Nephron progenitor cell (in vitro differentiated cells): ENCODE measurements around the gene DGKB.

Experiments
- DNase-seq: peaks from one replicate; pipeline ENCODE4 v3.0.0; 2021
- H3K27ac Mint-ChIP-seq: 2 replicates; pipeline ENCODE4 v1.8.0; 2021; ENCODE audit warnings: mild to moderate bottlenecking, moderate library complexity, mixed read lengths
- H3K27me3 Mint-ChIP-seq: 2 replicates; pipeline ENCODE4 v1.8.0; 2021; ENCODE audit warnings: mild to moderate bottlenecking, low read depth, mixed read lengths; ENCODE audit not compliant: poor library complexity
- H3K36me3 Mint-ChIP-seq: 2 replicates; pipeline ENCODE4 v1.8.0; 2021; ENCODE audit warnings: low read depth, mixed read lengths
- H3K4me1 Mint-ChIP-seq: 2 replicates; pipeline ENCODE4 v1.8.0; 2021; ENCODE audit warnings: mixed read lengths
- H3K4me3 Mint-ChIP-seq: 2 replicates; pipeline ENCODE4 v1.8.0; 2021; ENCODE audit warnings: mild to moderate bottlenecking, moderate library complexity, mixed read lengths
- H3K9me3 Mint-ChIP-seq: 2 replicates; pipeline ENCODE4 v1.8.0; 2021; ENCODE audit warnings: mild to moderate bottlenecking, moderate library complexity, mixed read lengths
- TF ChIP-seq, protein P1 (sequence below): fragments of 200-600 bp; sonication (generic); IDR thresholded peaks from 2 replicates; pipeline ENCODE4 v1.5.0; 2021; ENCODE audit warnings: antibody characterized with exemption

DGKB gene

DNA sequence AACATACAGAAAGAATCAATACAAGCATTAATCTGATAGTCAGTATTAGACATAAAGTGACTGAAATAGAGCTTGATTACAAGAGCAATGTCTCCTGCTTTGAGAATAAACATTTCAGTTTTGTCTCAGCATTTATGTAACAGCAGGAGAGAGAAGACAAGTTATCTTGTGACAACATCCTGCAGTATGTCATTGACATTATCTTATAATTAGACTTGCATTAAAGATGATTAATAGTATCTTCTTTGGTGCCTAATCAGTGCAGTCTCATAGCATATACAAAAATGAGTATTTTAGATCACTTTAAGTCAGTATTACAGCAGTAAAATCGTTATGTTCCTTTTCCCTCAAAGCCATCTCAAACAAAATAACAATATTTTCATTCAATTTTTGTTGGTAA is 477.0 kb downstream of the DGKB start:
- H3K27me3 Mint-ChIP-seq, result no peaks in the 10 kb centered on the region
- no peak overlapping the region for H3K27ac Mint-ChIP-seq
- TF ChIP-seq, protein P1, sequence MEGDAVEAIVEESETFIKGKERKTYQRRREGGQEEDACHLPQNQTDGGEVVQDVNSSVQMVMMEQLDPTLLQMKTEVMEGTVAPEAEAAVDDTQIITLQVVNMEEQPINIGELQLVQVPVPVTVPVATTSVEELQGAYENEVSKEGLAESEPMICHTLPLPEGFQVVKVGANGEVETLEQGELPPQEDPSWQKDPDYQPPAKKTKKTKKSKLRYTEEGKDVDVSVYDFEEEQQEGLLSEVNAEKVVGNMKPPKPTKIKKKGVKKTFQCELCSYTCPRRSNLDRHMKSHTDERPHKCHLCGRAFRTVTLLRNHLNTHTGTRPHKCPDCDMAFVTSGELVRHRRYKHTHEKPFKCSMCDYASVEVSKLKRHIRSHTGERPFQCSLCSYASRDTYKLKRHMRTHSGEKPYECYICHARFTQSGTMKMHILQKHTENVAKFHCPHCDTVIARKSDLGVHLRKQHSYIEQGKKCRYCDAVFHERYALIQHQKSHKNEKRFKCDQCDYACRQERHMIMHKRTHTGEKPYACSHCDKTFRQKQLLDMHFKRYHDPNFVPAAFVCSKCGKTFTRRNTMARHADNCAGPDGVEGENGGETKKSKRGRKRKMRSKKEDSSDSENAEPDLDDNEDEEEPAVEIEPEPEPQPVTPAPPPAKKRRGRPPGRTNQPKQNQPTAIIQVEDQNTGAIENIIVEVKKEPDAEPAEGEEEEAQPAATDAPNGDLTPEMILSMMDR, result no peak
- no peak for DNase-seq
- H3K36me3 Mint-ChIP-seq, result no peaks in the 10 kb centered on the region
- no peak overlapping the region for H3K4me3 Mint-ChIP-seq
- peaks cover 11% of the 10 kb centered on the region for H3K9me3 Mint-ChIP-seq
- H3K4me1 Mint-ChIP-seq, result no peaks in the 10 kb centered on the region

DNA sequence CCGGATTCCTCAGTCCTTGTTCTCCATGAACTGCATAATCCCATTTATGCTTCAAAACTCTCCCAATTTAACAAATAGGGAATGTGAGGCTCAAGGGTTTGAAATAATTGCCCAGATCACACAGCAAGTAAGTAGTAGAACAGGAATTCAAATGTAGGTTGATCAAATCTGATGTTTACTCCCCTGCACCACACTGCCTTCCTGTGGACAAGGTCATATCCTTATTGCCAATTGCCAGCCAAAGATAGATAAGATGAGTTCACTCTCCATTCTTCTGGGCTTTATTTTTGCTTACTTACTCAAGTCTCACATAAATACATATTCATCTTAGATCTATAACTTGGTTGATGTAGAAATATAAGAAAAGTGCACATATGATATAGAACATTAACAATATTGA is 477.9 kb downstream of the DGKB start:
- Mint-ChIP-seq H3K4me1 (no peaks in the 10 kb centered on the region), H3K27ac (no peak overlapping the region)
- no peak for DNase-seq

DNA sequence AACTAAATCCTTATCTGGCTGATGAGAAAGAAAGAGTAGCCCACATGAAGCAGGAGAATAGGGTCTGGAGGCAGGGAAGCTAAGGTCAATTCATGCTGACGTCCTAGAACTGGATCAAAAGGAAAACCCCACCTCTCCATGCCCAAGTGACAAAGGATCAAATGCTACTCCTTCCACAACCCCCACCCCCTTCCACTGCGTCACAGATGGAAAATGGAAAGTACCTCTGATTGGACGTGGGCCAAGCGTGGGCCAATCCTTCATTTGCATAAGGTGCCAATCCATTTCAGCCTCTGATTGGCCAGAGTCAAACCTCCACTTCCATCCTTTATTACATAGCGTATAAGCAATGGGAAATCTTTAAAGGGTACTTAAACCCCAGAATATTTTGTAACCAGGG is 481.8 kb downstream of the DGKB start:
- H3K36me3 Mint-ChIP-seq, result no peaks in the 10 kb centered on the region
- H3K27ac Mint-ChIP-seq, result no peak overlapping the region
- TF ChIP-seq, protein P1, result no peak
- DNase-seq, result no peak
- no peak overlapping the region for H3K4me3 Mint-ChIP-seq
- H3K9me3 Mint-ChIP-seq, result peaks cover 6% of the 10 kb centered on the region
- H3K27me3 Mint-ChIP-seq, result no peaks in the 10 kb centered on the region
- no peaks in the 10 kb centered on the region for H3K4me1 Mint-ChIP-seq

More for the DNA sequence above, 477.9 kb downstream of the DGKB start:
- Mint-ChIP-seq H3K27me3 (no peaks in the 10 kb centered on the region), H3K4me3 (no peak overlapping the region), H3K36me3 (no peaks in the 10 kb centered on the region), H3K9me3 (peaks cover 11% of the 10 kb centered on the region)
- TF ChIP-seq, protein P1, result no peak

DNA sequence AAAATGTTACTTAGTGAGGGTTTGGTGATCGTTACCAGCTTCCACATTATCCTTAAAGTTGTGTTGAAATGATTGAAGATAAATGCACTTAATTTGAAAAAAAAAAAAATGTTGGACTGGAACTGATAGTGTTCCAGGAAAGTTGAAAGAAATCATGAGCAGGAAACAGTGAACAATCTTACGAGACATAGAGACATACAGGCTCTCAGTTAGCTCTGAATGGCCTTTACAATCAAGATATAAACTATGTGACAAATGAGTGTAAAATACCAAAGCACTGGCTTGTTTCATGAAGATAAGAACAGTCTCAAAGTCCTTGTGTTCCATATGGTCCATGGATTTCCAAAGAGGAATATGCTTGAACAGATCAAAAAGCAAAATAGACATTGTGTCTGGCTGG is 483.0 kb downstream of the DGKB start:
- H3K4me1 Mint-ChIP-seq, result no peaks in the 10 kb centered on the region
- peak overlapping the region; percentile 17 for H3K27ac Mint-ChIP-seq
- H3K27me3 Mint-ChIP-seq, result no peaks in the 10 kb centered on the region
- no peak overlapping the region for H3K4me3 Mint-ChIP-seq
- H3K36me3 Mint-ChIP-seq, result no peaks in the 10 kb centered on the region
- no peak for DNase-seq
- H3K9me3 Mint-ChIP-seq, result peaks cover 6% of the 10 kb centered on the region
- TF ChIP-seq, protein P1, result no peak

DNA sequence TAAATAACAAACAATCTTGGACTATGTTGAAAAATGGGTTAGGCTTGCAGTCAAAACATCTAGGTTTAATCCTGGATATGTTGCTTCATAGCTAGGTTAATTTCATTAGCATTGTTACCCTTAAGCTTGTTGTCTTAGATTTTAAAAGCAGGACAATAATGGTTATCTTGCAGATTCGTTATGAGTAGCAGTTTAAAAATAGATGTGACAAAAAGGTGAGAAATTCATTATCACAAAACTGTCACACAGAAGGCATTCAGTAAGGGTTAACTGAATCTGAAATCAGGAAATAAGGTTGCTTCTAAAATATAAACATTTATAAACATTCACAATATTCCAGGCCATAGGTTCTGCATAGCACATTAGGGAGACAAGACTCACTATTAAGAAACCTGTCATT is 483.9 kb downstream of the DGKB start:
- Mint-ChIP-seq H3K36me3 (no peaks in the 10 kb centered on the region), H3K27ac (no peak overlapping the region), H3K4me1 (no peaks in the 10 kb centered on the region), H3K27me3 (no peaks in the 10 kb centered on the region), H3K9me3 (peaks cover 6% of the 10 kb centered on the region), H3K4me3 (no peak overlapping the region)
- DNase-seq, result no peak
- TF ChIP-seq, protein P1, result no peak

DNA sequence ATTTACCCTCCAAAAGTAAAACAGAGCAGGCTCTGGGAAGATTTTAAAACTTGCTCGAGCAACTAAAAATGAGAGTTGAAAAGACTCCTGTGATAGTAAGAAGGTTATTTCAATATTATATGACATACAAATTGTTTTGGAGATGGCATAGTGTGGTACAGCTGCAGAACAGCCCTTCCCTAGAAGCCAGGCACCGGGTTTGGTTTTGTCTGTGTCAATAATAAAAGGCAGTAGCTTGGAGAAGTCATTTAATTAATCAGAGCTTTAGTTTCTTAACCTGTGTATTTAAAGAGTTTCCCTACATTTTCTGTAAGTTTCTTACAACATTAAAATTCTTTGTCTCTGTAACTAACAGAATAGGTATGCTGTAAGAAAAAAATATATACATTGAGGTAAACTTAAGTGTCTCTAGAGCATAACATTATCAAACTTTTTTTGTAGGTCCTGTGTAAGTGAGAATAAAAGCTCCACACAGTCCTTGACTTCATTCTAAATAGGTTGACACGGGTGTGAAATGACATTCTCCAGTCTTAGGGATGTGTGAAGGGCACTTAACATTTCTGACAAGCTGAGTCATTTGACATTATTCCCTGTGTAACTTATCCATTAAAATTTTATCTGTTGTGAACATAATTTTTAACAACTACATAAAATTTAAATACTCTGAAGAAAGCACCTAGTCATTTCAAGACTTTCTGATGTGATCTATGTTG is 488.1 kb downstream of the DGKB start:
- Mint-ChIP-seq H3K4me1 (no peaks in the 10 kb centered on the region), H3K4me3 (no peak overlapping the region), H3K9me3 (peaks cover 6% of the 10 kb centered on the region), H3K27me3 (no peaks in the 10 kb centered on the region), H3K27ac (no peak overlapping the region), H3K36me3 (no peaks in the 10 kb centered on the region)
- DNase-seq, result no peak
- TF ChIP-seq, protein P1, result no peak
